Measurements from ENCODE around the gene SNTG2. TPM values are rescaled to one million over a fixed set of nuclear protein-coding genes. Genes with fewer than 3 reads are reported as not detected.

Gene SNTG2
- total RNA-seq, 2 donors from 2014 or later: 4.1 to 11.9 TPM

DNA sequence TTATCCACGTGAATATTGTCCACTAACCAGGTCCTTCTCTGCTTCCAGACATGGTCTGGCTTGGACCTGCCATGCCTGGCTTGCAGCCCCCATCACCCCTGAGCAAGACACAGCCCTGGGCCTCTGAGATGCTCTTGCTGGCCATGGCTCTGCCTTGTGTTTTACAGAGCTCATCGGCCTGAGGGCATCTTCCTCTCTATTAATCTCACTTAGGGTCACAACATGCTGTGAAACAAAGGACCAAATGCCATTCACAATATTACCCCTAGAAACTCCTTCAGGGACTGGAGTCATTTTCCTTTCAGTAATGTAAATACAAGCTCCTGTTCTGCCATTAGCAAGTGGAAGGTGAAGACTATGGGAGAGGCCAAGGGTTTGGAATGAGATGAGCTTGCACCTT, 455.8 kb downstream of the SNTG2 start:
- no peaks in the 10 kb centered on the region for H3K9me3 Mint-ChIP-seq
- no peaks in the 10 kb centered on the region for H3K27me3 Mint-ChIP-seq (ENCODE audit: insufficient read depth)
- peak; percentile 10 for DNase-seq
- H3K4me1 Mint-ChIP-seq: no peaks in the 10 kb centered on the region
- Histone ChIP-seq H3K36me3 (ENCODE audit: control insufficient read depth, insufficient read depth, low read length) (no peaks in the 10 kb centered on the region), H3K4me3 (ENCODE audit: low read length) (no peak overlapping the region), H3K9ac (ENCODE audit: extremely low read depth, low read length, poor library complexity, severe bottlenecking) (no peak overlapping the region), H3K27ac (ENCODE audit: low read depth, low read length) (no peak overlapping the region), H3K4me1 (ENCODE audit: control insufficient read depth, insufficient read depth, low read length) (no peaks in the 10 kb centered on the region), H3K27me3 (ENCODE audit: control insufficient read depth, insufficient read depth, low read length, poor library complexity, severe bottlenecking) (no peaks in the 10 kb centered on the region), H3K9me3 (ENCODE audit: control insufficient read depth, low read length) (no peaks in the 10 kb centered on the region)
- no peaks in the 10 kb centered on the region for H3K36me3 Mint-ChIP-seq (ENCODE audit: low read depth)
- TF ChIP-seq, protein P1, sequence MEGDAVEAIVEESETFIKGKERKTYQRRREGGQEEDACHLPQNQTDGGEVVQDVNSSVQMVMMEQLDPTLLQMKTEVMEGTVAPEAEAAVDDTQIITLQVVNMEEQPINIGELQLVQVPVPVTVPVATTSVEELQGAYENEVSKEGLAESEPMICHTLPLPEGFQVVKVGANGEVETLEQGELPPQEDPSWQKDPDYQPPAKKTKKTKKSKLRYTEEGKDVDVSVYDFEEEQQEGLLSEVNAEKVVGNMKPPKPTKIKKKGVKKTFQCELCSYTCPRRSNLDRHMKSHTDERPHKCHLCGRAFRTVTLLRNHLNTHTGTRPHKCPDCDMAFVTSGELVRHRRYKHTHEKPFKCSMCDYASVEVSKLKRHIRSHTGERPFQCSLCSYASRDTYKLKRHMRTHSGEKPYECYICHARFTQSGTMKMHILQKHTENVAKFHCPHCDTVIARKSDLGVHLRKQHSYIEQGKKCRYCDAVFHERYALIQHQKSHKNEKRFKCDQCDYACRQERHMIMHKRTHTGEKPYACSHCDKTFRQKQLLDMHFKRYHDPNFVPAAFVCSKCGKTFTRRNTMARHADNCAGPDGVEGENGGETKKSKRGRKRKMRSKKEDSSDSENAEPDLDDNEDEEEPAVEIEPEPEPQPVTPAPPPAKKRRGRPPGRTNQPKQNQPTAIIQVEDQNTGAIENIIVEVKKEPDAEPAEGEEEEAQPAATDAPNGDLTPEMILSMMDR (conservative IDR thresholded peaks at IDR 0.05): no peak
- H3K4me3 Mint-ChIP-seq: no peak overlapping the region
- H3K27ac Mint-ChIP-seq: no peak overlapping the region
- WGBS, 2 experiments (ENCODE audit: insufficient coverage in 1 of 2, insufficient read length in 1 of 2): 86% methylated on average over 1 to 2 of the region's 2 CpGs

DNA sequence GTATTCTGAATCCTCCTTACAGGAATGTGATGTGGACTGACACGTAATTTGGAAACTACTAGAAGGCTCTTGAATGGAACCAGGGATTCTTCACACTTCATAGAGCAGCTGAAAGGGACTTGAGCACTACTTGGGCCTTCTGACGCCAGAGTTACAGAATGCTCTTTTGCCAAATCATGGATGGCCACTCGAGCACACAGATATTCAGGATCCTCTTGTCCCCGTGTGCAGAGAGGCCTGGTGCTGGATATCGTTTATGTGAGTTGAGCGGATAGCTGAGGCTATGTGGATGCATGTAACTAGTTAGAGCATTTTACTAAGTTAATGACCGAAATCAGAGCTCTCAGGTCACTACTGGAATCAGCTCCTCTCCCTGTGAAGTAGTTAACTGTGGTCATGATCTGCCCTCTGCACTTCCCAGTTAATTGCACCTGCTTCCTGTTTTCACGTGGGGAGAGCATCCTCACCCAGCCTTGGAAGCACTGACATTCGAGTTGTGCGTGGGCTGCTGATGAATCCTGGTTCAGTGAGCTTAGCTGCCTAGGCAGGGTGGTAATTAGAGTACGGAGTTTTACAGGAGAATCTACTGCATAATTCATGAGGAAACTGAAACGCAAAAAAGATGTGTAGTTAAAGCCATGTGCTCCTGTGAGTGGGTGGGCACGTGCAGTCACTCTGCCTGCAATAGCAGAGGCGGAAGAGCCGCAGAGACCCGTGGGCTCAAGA, 457.5 kb downstream of the SNTG2 start:
- Histone ChIP-seq H3K27me3 (ENCODE audit: control insufficient read depth, insufficient read depth, low read length, poor library complexity, severe bottlenecking) (no peaks in the 10 kb centered on the region), H3K27ac (ENCODE audit: low read depth, low read length) (no peak overlapping the region), H3K36me3 (ENCODE audit: control insufficient read depth, insufficient read depth, low read length) (no peaks in the 10 kb centered on the region), H3K9me3 (ENCODE audit: control insufficient read depth, low read length) (no peaks in the 10 kb centered on the region), H3K4me1 (ENCODE audit: control insufficient read depth, insufficient read depth, low read length) (no peaks in the 10 kb centered on the region), H3K4me3 (ENCODE audit: low read length) (no peak overlapping the region), H3K9ac (ENCODE audit: extremely low read depth, low read length, poor library complexity, severe bottlenecking) (no peak overlapping the region)
- TF ChIP-seq, protein P1 (conservative IDR thresholded peaks at IDR 0.05): no peak
- no peak overlapping the region for H3K4me3 Mint-ChIP-seq
- H3K36me3 Mint-ChIP-seq (ENCODE audit: low read depth): no peaks in the 10 kb centered on the region
- peak; percentile 13 for DNase-seq
- no peaks in the 10 kb centered on the region for H3K4me1 Mint-ChIP-seq
- WGBS, 2 experiments (ENCODE audit: insufficient coverage in 1 of 2, insufficient read length in 1 of 2): 85 to 87% methylated on average over 13 to 16 of the region's 16 CpGs
- H3K27ac Mint-ChIP-seq: no peak overlapping the region
- peaks cover 4% of the 10 kb centered on the region for H3K27me3 Mint-ChIP-seq (ENCODE audit: insufficient read depth)
- H3K9me3 Mint-ChIP-seq: no peaks in the 10 kb centered on the region

DNA sequence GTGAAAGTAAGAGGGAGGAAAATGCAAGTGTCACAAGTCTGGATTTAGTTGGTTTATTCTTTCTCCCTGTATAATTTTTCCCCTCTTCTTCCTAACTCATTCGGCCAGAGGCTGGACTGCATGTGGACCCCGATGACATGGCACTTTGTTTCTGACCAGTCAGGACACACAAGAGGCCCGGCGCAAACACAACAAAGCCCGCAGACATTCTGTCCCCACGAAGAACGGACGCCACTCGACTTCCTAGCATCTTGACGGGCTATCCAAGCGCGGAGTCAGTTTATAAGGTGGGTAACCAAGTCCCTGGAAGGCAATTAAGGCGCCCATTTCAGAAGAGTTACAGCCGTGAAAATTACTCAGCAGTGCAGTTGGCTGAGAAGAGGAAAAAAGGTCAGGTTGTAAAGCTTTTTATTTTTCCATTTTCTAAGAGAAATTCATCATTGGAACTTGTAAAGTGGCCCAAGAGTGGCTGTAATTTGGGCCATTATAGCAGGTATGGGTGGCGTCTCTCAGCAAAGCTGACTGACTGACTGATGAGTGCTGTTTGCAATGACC, 462.6 kb downstream of the SNTG2 start, which contains the start of gene TPO:
TPO (plus strand) TSS at position 308 of the 555 bp plus-strand sequence. CDS start 946 bp downstream, outside the sequence.
- Mint-ChIP-seq H3K4me1 (no peaks in the 10 kb centered on the region), H3K27ac (no peak within 1 kb of the TSS), H3K9me3 (no peaks in the 10 kb centered on the region), H3K4me3 (no peak within 1 kb of the TSS), H3K27me3 (ENCODE audit: insufficient read depth) (peaks cover 4% of the 10 kb centered on the region), H3K36me3 (ENCODE audit: low read depth) (no peaks in the 10 kb centered on the region)
- Histone ChIP-seq H3K36me3 (ENCODE audit: control insufficient read depth, insufficient read depth, low read length) (no peaks in the 10 kb centered on the region), H3K9ac (ENCODE audit: extremely low read depth, low read length, poor library complexity, severe bottlenecking) (no peak within 1 kb of the TSS), H3K27me3 (ENCODE audit: control insufficient read depth, insufficient read depth, low read length, poor library complexity, severe bottlenecking) (no peaks in the 10 kb centered on the region), H3K4me1 (ENCODE audit: control insufficient read depth, insufficient read depth, low read length) (no peaks in the 10 kb centered on the region), H3K4me3 (ENCODE audit: low read length) (no peak within 1 kb of the TSS), H3K27ac (ENCODE audit: low read depth, low read length) (peak within 1 kb of the TSS; percentile 60), H3K9me3 (ENCODE audit: control insufficient read depth, low read length) (no peaks in the 10 kb centered on the region)
- TF ChIP-seq, protein P1 (conservative IDR thresholded peaks at IDR 0.05): no peak
- 90 to 91% methylated on average over 15 of the region's 15 CpGs for WGBS, 2 experiments (ENCODE audit: insufficient coverage in 1 of 2, insufficient read length in 1 of 2)
- no peak for DNase-seq

Data from endodermal cell (in vitro differentiated cells).